ENCODE measurements around the gene TFF2.

The TFF2 gene

DNA sequence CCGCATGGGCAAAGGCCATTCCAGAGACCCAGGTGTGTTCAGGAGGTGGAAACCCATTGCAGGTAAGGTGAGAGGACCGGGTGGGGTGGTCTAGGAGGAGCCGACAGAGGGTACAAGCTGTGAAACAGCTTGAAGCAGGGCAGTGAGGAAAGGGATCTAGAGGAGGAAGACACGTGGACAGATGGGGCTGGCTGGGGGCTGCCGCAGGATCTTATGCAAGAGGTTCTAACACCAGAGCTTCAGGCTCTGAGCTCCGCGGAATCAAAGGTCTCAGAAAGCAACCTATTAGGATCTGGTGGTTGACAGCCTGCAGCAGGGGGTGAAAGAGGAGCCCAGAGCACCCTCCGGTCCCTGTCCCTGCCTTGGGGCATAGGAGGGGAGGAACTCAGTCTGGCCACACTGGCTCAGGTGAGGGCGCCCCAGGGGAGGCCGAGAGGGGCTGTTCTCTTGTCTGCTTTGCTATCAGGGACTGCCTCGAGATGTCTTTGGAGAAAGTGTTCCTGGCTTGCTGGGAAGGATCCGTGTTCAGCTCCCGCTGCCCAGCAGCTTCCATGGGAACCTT, 13.6 kb upstream of the TFF2 start:
- no peak for DNase-seq

DNA sequence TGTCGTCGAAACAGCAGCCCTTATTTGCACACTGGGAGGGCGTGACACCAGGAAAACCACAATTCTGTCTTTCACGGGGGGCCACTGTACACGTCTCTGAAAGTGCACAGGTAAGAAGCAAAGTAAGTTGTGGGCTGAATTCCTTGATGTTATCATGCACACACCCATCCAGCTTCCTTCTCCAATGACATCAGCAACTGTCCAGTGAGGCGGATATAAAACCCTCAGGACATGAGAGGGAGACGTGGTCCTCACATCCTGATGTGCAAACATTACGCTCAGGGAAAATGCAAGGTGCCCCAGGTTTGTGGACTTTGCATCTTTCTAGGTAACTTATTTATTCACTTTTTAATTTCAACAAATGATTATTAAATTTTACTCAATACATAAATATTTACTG, 12.5 kb upstream of the TFF2 start:
- no peak for DNase-seq

DNA sequence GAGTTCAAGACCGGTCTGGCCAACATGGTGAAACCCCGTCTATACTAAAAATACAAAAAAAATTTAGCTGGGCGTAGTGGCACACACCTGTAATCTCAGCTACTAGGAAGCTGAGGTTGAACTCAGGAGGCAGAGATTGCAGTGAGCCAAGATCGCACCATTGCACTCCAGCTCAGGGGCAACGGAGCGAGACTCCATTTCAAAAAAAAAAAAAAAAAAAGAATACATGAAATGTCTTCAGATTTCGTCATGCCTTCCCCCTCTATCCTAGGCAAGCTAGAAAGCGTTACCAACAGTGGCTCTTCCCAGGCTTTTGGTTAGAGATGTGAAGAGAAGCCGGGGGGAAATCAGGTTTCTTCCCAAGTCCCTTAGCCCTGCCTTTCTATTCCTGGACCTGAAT, 11.9 kb upstream of the TFF2 start:
- DNase-seq, result no peak

DNA sequence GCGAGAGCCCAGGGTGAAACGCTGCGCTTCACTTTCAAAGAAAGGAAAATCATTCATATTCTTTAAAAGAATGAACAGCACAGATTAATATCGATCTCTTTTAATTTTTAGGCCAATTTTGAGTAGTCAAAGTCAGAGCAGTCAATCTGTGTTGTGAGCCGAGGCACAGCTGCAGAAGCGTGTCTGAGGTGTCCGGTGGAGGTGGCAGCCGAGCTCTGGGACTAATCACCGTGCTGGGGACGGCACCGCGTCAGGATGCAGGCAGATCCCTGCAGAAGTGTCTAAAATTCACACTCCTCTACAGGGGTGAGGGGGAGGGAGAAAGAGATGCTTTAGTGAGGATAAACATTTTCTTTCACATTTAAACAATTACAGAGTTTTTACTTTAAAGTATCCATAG, 11.4 kb upstream of the TFF2 start:
- DNase-seq, result no peak

DNA sequence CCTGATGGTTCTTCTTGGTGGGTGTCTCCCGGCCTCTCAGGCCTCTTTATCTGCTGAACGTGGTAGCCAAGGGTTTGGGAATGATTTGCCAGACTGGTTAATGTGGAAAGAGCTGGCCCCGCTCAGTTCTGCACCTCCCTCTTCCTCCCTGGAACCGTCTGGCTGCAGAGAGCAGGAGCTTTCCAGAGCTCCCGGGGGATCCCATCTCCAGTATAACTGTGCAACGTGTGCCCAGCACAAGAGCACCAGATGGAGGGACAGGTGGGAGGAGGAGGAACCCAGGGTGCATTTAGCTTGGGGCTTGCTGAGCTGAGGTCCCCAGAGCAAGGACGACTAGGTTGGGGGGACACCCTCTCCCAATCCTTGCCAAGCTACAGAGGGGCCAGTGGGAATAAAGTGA, 10.5 kb upstream of the TFF2 start:
- no peak for DNase-seq

DNA sequence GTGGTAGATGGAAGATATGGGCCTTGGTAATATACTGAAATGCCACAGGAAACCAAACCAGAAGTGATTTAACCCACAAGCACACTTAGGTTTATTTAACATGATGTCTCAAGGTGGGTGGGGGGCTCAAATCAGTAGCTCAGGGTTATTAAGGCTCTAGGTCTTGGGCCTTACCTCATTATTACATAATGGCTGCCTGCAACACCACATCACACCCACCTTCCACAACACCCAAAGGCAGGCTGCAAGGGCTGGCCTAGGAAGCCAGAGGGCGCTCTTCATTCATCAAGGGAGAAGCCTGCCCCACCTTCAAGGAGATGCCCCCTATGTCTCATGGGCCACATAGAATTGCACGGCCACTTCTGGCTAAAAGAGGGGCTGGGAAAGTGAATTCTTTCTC, 9.5 kb upstream of the TFF2 start:
- DNase-seq, result no peak

DNA sequence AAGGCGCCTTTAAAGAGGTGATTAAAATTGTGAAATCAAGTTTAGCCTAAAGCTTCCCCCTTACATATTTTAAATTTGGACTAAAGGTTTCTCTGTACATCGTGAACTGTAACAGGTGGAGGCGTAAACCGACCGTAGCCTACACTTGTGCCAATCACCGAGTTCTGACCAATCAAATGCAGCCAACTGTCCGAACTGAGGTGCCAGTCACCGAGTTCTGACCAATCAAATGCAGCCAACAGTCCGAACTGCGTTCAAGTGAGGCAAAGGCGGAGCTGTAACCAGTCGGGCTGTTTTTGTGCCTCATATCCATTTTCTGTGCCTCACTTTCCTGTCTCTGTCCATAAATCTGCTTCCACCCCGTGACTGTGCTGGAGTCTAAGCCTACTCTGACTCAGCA, 8.1 kb upstream of the TFF2 start:
- DNase-seq, result no peak

DNA sequence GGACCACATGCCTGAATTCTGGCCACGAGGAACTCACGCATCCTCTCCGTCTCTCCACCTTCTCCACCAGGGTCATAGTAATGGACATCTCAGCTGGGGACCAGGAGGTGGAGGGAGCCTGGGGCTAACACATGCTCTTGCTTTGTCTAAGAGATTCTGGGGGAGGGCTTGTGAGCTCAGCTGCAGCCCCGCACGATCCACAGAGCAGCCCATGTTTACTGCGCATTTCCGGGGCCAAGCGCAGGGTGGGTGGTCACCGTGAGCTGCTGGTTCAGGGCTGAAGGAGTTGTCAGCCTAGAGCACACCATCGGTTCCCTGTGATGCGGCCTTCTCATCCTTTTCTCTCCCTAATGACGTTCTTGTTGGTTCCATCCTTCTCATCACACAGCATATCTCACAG, 7.5 kb upstream of the TFF2 start:
- DNase-seq, result no peak

DNA sequence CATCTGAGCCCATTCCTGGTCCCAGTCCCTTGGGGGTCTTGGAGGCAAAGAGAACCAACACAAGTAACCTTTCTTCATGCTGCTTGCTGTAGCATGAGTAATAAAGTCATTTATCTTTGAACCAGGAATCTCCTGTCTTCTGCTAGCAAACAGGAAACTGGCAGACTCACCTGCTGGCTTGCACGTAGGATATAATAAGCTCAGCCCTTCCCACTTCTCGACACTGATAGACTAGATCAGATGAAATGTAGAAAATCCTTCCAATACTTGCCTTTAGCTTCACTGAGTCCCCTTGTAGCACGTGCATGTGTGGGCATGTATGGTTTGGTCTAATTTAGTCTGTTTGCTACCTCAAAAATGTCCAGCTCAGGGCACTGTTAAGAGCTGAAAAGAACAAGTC, 6.5 kb upstream of the TFF2 start:
- no peak for DNase-seq

DNA sequence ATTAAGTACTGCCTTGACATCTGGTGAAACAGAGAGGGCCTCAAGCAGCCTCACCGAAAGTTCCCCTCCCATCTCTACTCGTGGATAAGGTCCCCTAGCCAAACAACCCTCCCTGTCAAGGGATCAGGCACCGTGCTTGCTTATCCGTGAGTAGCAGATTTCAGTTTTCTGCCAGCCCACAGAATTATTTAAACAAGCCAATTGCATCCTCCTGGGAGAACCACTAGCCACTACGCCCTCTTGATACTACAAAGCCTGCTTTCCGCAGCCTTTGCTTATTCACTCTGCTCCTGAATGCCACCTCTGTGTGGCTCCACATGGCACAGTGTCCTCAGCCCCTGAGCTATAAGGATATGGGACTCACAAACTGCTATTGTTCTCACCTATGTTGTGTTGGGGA, 5.9 kb upstream of the TFF2 start:
- DNase-seq, result no peak

DNA sequence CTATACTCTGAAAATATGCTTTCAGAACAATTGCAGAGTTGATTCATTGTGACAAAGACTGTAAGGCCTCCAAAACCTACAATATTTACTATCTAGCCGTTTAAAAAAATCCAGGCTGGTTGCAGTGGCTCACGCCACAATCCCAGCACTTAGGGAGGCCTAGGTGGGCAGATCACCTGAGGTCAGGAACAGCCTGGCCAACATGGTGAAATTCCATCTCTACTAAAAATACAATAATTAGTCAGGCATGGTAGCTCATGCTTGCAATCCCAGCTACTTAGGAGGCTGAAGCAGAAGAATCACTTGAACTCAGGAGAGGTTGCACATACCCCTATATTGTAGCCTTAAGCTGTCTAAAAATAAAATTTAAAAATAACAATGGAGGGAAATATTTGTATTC, 5.3 kb upstream of the TFF2 start:
- DNase-seq, result no peak

DNA sequence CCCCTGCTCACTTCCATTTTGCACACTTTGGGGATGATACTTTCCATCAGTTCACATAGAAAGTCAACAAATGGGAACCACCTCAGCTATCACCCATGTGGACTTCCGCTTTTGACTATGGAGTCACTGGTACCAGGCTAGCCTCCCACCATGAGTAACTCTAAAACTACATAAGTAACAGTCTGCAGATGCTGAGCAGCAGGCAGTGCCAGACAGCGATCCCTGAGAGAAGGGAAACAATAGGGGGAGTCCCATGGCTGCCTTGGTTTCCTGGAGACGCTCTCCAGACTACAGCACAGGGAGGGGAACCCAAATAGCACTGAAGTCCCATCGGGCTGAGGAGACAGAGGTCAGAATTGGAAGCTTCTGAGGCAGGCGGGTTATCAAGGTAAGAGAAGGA, 2.8 kb upstream of the TFF2 start:
- DNase-seq, result no peak

DNA sequence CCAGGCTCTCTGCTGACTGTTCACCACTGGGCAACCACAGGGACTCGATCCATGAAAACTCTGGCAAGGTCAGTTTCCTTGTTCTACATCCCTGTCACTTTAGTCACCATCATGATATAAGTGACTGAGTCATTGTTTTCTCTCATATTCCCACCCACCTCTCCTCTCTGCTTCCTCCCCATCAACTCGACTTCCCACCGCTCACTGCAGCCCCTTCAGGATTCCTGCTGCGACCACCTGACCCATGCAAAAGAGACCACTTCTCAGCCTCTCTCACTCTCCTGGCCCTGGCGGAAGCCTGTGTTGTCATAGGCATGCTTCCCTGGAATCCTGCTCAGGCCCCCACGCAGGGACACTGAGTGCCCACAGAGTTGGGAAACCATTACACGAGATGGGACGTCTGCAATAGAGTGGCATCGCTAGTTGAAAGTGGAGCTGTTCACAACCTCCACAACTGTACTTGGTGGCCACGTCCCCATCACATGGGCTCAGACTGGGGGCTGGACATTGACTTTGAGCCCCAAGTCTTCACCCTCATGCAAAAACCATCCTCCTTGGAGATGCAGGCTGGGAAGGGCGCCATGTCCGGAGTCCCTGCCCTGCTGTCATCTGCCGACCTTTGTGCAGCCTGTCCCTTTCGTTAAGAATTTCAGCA, 1.8 kb upstream of the TFF2 start:
- no peak for DNase-seq

DNA sequence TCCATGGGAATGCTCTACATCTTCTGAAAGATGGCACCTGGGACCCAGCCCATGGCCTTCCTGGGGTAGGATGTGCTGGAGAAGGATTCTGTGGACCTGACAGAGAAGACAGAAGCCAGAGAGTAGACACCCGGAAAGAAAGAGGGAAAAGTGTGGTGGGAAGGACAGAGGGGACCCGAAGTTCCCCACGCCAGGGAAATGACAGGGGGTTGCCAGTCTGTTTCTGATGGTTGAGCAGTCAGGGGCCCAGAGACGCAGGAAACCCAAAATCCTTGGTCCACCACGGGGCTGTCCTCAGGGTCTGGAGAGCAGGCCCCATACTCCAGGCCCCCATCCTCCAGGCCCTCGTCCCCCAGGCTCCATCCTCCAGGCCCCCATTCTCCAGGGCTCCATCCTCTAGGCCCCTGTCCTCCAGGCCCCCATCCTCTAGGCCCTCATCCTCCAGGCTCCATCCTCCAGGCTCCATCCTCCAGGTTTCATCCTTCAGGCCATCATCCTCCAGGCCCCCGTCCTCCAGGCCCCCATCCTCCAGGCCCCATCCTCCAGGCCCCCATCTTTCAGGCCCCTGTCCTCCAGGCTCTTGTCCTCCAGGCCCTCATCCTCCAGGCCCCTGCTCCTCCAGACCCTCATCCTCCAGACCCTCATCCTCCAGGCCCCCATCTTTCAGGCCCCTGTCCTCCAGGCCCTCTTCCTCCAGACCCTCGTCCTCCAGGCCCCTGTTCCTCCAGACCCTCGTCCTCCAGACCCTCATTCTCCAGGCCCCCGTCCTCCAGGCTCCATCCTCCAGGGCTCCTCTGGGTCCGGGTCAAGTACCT, 1.0 kb upstream of the TFF2 start:
- no peak for DNase-seq

DNA sequence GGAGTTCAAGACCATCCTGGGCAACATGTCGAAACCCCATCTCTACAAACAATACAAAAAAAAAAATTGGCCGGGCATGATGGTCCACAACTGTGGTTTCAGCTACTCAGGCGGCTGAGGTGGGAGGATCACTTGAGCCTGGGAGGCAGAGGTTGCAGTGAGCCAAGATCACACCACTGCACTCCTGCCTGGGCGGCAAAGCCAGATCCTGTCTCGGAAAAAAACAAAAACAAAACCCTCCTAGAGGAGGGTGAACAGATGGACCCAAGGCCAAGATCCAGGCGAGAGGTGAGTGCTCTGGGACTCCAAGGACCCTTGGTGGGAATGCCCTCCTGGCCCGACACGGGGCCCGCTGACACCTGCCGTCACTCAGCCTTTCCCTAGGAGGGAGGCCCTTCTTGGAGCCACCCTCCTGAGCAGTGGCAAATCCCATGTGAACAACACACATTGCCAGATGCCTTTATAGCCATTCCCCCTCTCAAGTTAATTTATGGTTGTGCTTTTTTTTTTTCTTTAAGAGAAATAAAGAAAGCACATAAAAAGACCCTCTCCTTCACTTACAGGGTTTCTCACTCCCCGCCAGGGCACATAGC, 380 bp downstream of the TFF2 start:
- no peak for DNase-seq

DNA sequence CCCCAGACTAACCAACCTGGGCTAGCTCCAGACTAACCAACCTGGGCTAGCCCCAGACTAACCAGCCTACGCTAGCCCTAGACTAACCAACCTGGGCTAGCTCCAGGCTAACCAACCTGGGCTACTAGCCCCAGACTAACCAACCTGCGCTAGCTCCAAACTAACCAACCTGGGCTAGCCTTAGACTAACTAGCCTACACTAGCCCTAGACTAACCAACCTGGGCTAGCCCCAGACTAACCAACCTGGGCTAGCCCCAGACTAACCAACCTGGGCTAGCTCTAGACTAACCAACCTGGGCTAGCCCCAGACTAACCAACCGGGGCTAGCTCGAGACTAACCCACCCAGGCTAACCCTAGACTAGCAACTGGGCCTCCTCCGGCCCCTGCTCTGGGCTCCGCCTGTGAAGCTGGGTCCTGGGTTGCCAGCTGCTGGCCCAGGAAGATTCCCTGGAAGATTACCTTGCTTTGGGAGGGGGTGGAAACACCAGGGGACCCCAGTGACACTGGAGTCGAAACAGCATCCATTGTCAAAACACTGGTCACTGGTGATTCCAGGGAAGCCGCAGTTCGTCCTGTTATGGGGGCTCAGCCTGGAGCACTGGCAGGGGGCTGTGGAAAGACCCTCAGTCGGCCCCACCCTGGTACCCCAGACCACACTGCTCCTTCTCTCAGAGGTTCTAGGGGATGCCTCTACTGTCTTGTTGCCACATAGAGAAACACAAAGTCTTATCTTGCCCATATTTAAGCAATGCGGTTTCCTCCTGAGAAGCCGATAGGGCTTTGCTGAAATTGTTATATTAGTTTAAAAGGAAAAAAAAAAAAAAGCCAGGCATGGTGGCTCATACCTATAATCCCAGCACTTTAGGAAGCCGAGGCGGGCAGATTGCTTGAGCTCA, 1.1 kb downstream of the TFF2 start:
- DNase-seq, result no peak

DNA sequence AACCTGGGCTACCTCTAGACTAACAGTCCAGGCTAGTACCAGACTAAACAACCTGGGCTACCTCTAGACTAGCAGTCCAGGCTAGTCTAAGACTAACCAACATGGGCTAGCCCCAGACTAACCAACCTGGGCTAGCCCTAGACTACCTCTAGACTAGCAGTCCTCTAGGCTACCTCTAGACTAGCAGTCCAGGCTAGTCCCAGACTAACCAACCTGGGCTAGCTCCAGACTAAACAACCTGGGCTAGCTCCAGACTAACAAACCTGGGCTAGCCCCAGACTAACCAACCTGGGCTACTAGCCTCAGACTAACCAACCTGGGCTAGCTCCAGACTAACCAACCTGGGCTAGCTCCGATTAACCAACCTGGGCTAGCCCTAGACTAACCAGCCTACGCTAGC, 2.0 kb downstream of the TFF2 start:
- DNase-seq, result no peak

DNA sequence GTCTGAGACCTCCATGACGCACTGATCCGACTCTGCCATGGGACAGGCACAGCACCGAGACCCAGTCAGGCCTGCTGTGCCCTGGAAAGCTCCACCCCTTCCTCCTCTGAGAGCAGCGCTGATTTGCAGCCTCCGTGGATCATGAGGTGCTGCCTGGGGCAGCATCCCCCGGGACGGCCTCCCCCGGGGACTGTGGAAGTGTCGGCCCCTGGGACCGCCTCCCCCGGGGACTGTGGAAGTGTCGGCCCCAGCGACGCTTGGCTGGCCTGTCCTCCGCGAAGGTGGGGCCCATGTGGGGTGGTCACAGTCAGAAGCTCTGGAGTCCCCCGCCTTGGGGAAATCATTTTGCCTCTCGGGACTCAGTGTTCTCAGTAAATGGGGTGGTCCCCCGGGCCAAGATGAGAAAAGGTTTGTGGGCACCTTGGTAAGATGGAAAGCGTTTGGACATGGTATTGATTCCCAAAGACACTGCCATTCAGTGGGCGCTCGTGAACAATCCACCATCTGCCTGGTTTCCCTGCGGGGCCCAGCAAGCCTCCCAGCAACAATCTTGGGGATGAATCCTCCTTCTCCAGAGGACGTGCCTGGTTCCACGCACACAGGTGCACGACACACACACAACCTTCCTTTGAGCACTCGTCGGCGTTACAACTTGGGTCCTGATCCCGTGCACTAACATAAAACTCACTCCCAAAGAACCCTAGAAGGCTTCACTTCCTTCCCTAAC, 3.0 kb downstream of the TFF2 start:
- DNase-seq, result no peak

DNA sequence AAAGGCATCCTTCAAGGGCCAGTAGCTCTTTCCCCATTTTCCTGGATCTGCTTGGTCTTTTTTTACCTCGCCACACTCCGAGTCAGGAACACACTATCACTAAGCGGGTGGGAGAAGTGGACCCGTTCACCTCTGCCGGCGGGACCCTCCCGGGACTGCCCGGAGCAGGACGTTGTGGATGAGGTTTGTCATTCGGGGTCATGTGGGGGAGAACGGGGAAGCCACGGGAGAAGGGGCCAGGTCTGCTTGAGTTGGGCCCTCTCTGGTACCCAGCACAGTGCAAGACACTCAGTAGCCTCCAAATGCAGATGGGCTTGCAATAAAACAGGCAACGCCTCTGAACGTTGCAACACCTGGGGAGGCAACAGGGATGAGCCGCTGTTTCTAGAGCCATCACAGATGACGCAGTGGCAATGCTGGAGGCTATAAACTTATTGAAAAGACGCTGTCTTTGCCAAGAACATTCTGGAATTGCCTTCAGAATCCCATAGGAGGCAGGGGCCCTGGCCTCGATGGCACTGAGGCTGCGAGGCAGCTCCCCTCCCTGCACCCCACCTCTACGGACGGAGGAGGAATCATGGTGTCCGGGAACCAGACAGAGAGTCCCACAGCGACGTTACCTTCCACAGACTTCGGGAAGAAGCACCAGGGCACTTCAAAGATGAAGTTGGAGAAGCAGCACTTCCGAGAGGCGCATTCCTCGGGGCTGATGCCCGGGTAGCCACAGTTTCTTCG, 3.8 kb downstream of the TFF2 start:
- DNase-seq, result no peak

DNA sequence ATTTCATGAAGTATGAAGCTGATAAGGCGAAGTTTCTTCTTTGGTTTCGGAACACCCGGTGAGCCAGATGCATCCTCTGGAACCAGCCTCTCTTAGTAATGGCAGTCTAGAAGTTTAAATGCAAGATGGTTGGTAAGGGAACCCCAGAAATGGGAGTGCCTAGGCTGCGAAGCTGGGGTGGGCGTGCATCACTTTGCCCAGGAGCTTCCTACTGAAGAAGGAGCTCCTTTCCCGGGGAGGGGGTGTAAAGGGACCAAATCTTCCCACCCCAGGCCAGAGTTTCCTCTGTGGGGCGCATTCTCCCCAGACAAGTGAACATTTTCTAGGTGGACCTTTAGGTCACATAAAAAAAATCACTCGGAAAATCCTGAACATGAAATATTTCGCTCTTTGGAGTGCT, 4.4 kb downstream of the TFF2 start:
- DNase-seq, result no peak

DNA sequence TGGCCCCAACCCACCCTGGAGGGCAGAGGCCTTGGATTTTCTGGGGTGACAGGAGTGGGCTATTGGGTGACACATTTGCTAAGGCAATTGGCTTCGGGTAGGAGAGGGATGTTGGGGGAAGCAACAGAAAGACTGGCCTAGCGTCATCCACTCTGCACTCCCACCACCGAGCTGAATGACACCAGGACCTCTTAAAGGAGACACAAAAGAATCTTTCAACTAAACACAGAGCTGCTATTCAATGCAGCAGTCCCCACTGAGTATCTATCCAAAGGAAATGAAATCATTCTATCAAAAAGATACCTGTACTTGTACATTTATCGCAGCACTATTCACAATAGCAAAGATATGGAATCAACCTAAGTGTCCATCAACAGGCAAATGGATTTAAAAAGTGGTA, 6.2 kb downstream of the TFF2 start:
- DNase-seq, result no peak

Measured in retina (tissue), 1 donor.